HEK293T (cell line): ENCODE measurements around the gene ATP1B3.

Source experiments
- ARNT ChIP-seq: fragments of 450-650 bp; IDR thresholded peaks from 2 replicates; pipeline ENCODE4 v1.6.1; 2017; ENCODE audit warnings: mild to moderate bottlenecking
- BHLHE40 ChIP-seq: fragments of 450-650 bp; IDR thresholded peaks from 2 replicates; pipeline ENCODE4 v1.6.1; 2016; ENCODE audit warnings: mild to moderate bottlenecking, moderate library complexity, borderline replicate concordance
- CTBP1 ChIP-seq: fragments of 450-650 bp; IDR thresholded peaks from 2 replicates; pipeline ENCODE4 v1.6.1; 2016; ENCODE audit warnings: borderline replicate concordance
- FOXK2 ChIP-seq: fragments of 450-650 bp; IDR thresholded peaks from 2 replicates; pipeline ENCODE4 v1.6.1; 2016; ENCODE audit warnings: mild to moderate bottlenecking
- LEF1 ChIP-seq: fragments of 450-650 bp; IDR thresholded peaks from 2 replicates; pipeline ENCODE4 v1.6.1; 2017; ENCODE audit warnings: mild to moderate bottlenecking, borderline replicate concordance
- NFRKB ChIP-seq: fragments of 450-650 bp; IDR thresholded peaks from 2 replicates; pipeline ENCODE4 v1.6.1; 2016; ENCODE audit warnings: mild to moderate bottlenecking, moderate library complexity
- PKNOX1 ChIP-seq: fragments of 450-650 bp; IDR thresholded peaks from 2 replicates; pipeline ENCODE4 v1.6.1; 2016
- SP1 ChIP-seq: fragments of 450-650 bp; IDR thresholded peaks from 2 replicates; pipeline ENCODE4 v1.6.1; 2017
- SUZ12 ChIP-seq: fragments of 450-650 bp; IDR thresholded peaks from 2 replicates; pipeline ENCODE4 v1.6.1; 2016; ENCODE audit warnings: mild to moderate bottlenecking
- ZNF384 ChIP-seq: fragments of 450-650 bp; IDR thresholded peaks from 2 replicates; pipeline ENCODE4 v1.6.1; 2016

GRCh38 chr3:141839389-141839788 lies 37.1 kb upstream of the ATP1B3 start:
- TF ChIP-seq ZNF384 (no peak), NFRKB (no peak), BHLHE40 (no peak), FOXK2 (no peak), SUZ12 (no peak), CTBP1 (no peak), LEF1 (no peak), ARNT (no peak), SP1 (no peak), PKNOX1 (no peak)
